DOHH2 (cell line): ENCODE data around the gene ADAM33.

Experiments used
- EZH2phosphoT487 ChIP-seq: fragments of 200-600 bp; sonication (generic); IDR thresholded peaks from 2 replicates; pipeline ENCODE4 v1.6.1; 2017; ENCODE audit warnings: borderline replicate concordance, mild to moderate bottlenecking, antibody characterized with exemption, low read length, moderate library complexity, mixed read lengths
- TF ChIP-seq, protein P1 (sequence below): fragments of 200-600 bp; sonication (generic); IDR thresholded peaks from one replicate; pipeline ENCODE4 v1.5.1; 2014; ENCODE audit warnings: antibody characterized with exemption, mild to moderate bottlenecking, low read depth, low read length; ENCODE audit not compliant: poor library complexity, severe bottlenecking

DNA sequence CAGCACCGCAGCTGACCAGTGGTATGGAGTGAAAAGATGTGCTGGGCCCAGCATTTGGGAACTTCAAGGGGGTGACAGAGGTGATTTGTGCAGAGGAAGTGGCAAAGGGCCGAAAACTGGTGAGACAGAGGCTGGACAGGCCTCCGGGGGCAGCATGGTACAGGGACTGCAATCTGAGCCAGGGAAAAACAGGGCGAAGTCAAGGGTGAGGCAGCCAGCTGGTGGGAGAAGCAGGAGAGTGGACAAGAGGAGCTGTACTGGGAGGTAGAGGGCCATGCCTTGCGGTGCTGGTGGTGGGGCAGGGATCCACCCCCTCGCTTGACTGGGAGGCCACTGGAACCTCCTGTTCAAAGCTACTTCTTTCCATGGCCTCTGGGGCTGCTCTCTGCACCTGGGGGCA, 11.3 kb downstream of the ADAM33 start:
- TF ChIP-seq, protein P1, sequence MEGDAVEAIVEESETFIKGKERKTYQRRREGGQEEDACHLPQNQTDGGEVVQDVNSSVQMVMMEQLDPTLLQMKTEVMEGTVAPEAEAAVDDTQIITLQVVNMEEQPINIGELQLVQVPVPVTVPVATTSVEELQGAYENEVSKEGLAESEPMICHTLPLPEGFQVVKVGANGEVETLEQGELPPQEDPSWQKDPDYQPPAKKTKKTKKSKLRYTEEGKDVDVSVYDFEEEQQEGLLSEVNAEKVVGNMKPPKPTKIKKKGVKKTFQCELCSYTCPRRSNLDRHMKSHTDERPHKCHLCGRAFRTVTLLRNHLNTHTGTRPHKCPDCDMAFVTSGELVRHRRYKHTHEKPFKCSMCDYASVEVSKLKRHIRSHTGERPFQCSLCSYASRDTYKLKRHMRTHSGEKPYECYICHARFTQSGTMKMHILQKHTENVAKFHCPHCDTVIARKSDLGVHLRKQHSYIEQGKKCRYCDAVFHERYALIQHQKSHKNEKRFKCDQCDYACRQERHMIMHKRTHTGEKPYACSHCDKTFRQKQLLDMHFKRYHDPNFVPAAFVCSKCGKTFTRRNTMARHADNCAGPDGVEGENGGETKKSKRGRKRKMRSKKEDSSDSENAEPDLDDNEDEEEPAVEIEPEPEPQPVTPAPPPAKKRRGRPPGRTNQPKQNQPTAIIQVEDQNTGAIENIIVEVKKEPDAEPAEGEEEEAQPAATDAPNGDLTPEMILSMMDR: no peak
- no peak for TF ChIP-seq EZH2phosphoT487
